ENCODE measurements around the gene GALR1. TPM values are rescaled to one million over a fixed set of nuclear protein-coding genes. Genes with fewer than 3 reads are reported as not detected.
A peak's percentile ranks its signal among the peaks of the same experiment; 100 is the strongest.

GALR1 gene
- total RNA-seq, 1 experiment from 2014 or later = 0.11 TPM

DNA sequence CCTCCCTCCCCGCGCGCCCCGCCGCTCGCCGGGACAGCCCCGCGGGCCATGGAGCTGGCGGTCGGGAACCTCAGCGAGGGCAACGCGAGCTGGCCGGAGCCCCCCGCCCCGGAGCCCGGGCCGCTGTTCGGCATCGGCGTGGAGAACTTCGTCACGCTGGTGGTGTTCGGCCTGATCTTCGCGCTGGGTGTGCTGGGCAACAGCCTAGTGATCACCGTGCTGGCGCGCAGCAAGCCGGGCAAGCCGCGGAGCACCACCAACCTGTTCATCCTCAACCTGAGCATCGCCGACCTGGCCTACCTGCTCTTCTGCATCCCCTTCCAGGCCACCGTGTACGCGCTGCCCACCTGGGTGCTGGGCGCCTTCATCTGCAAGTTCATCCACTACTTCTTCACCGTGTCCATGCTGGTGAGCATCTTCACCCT is 865 bp downstream of the GALR1 start:
- Mint-ChIP-seq H3K36me3 (peaks cover 19% of the 10 kb centered on the region), H3K27ac (no peak overlapping the region), H3K4me3 (peak overlapping the region; percentile 84), H3K4me1 (peaks cover 37% of the 10 kb centered on the region), H3K27me3 (ENCODE audit: low read depth) (peaks cover 81% of the 10 kb centered on the region), H3K9me3 (peaks cover 29% of the 10 kb centered on the region)
- POLR2A ChIA-PET = no interaction called here
- CTCF ChIA-PET = interaction anchor here (0.6 to 2.2 kb wide), 4 partner anchors 38 to 452 kb away, joined by 3 to 7 read pairs (median 4); no protein-coding TSS in a partner anchor
- TF ChIP-seq, protein P1, sequence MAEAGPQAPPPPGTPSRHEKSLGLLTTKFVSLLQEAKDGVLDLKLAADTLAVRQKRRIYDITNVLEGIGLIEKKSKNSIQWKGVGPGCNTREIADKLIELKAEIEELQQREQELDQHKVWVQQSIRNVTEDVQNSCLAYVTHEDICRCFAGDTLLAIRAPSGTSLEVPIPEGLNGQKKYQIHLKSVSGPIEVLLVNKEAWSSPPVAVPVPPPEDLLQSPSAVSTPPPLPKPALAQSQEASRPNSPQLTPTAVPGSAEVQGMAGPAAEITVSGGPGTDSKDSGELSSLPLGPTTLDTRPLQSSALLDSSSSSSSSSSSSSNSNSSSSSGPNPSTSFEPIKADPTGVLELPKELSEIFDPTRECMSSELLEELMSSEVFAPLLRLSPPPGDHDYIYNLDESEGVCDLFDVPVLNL (CRISPR knock-in tag; IDR thresholded peaks at IDR 0.05; ENCODE audit: borderline replicate concordance, low read depth) = no peak
- TF ChIP-seq, protein P2, sequence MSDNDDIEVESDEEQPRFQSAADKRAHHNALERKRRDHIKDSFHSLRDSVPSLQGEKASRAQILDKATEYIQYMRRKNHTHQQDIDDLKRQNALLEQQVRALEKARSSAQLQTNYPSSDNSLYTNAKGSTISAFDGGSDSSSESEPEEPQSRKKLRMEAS (CRISPR knock-in tag; IDR thresholded peaks at IDR 0.05) = 0 out of 2 replicates have a peak, but pooled peaks have one; percentile 21
- TF ChIP-seq ELF4 (CRISPR knock-in tag; IDR thresholded peaks at IDR 0.05; ENCODE audit: low read depth) = no peak
- peak; percentile 38 for DNase-seq (ENCODE audit: low spot score)
- peak; percentile 22 for ATAC-seq

DNA sequence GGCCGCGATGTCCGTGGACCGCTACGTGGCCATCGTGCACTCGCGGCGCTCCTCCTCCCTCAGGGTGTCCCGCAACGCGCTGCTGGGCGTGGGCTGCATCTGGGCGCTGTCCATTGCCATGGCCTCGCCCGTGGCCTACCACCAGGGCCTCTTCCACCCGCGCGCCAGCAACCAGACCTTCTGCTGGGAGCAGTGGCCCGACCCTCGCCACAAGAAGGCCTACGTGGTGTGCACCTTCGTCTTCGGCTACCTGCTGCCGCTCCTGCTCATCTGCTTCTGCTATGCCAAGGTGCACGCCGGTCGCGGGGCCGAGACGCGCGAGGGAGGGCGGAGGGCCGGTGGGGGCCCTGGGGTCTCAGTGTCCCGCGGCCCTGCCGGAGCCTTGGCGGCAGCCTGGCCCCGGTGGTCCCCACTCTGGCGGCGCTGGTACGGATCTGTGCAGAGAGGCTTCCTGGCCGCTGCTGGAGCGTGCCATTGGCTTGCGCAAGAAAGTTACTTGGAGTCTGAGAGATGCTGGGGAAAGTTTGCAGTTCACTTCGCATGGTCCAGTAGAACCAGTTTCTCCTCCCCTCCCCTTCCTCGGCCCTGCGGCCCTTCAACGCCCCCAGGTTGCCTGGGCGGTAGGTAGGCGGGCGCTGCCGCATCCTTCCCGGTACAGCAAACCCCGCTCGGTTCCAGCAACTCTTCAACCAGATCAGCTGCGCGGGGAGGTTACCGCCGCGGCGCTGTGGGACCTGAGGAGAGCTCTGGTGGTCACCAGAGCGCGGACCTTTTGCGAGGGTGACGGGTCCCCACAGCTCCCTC is 1.5 kb downstream of the GALR1 start:
- DNase-seq (ENCODE audit: low spot score) = peak; percentile 61
- ChIA-PET CTCF (interaction anchor here (0.6 to 2.2 kb wide), 3 partner anchors 39 to 364 kb away, joined by 3 to 7 read pairs (median 5); no protein-coding TSS in a partner anchor), POLR2A (no interaction called here)
- Mint-ChIP-seq H3K4me3 (peak overlapping the region; percentile 84), H3K27ac (no peak overlapping the region), H3K4me1 (peaks cover 42% of the 10 kb centered on the region), H3K27me3 (ENCODE audit: low read depth) (peaks cover 81% of the 10 kb centered on the region), H3K36me3 (peaks cover 19% of the 10 kb centered on the region), H3K9me3 (peaks cover 26% of the 10 kb centered on the region)
- peak; percentile 50 for ATAC-seq
- TF ChIP-seq TEAD4 (CRISPR knock-in tag; IDR thresholded peaks at IDR 0.05) (no peak), TCF7 (CRISPR knock-in tag; IDR thresholded peaks at IDR 0.05; ENCODE audit: low read depth) (no peak), GTF2I (CRISPR knock-in tag; conservative IDR thresholded peaks at IDR 0.05) (no peak)
- TF ChIP-seq, protein P3, sequence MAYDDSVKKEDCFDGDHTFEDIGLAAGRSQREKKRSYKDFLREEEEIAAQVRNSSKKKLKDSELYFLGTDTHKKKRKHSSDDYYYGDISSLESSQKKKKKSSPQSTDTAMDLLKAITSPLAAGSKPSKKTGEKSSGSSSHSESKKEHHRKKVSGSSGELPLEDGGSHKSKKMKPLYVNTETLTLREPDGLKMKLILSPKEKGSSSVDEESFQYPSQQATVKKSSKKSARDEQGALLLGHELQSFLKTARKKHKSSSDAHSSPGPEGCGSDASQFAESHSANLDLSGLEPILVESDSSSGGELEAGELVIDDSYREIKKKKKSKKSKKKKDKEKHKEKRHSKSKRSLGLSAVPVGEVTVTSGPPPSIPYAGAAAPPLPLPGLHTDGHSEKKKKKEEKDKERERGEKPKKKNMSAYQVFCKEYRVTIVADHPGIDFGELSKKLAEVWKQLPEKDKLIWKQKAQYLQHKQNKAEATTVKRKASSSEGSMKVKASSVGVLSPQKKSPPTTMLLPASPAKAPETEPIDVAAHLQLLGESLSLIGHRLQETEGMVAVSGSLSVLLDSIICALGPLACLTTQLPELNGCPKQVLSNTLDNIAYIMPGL (CRISPR knock-in tag; IDR thresholded peaks at IDR 0.05) = 0 out of 2 replicates have a peak, but pooled peaks have one; percentile 35

DNA sequence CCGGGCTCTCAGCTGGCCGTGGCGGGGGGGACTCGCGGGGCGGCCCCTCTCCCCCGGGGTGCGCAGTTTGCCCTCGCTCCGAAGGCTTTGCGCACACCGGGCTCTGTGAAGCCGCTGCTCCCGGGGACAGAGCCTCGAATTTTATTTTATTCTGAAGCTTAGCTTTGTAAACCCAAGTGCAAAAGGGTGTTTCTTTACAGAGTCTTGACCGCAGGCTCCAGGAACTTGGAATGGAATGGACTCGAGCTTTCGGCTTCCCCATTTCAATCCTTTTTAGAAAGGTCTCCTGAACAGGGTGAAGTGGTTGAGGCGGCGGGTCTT is 2.0 kb downstream of the GALR1 start:
- TF ChIP-seq, protein P4, sequence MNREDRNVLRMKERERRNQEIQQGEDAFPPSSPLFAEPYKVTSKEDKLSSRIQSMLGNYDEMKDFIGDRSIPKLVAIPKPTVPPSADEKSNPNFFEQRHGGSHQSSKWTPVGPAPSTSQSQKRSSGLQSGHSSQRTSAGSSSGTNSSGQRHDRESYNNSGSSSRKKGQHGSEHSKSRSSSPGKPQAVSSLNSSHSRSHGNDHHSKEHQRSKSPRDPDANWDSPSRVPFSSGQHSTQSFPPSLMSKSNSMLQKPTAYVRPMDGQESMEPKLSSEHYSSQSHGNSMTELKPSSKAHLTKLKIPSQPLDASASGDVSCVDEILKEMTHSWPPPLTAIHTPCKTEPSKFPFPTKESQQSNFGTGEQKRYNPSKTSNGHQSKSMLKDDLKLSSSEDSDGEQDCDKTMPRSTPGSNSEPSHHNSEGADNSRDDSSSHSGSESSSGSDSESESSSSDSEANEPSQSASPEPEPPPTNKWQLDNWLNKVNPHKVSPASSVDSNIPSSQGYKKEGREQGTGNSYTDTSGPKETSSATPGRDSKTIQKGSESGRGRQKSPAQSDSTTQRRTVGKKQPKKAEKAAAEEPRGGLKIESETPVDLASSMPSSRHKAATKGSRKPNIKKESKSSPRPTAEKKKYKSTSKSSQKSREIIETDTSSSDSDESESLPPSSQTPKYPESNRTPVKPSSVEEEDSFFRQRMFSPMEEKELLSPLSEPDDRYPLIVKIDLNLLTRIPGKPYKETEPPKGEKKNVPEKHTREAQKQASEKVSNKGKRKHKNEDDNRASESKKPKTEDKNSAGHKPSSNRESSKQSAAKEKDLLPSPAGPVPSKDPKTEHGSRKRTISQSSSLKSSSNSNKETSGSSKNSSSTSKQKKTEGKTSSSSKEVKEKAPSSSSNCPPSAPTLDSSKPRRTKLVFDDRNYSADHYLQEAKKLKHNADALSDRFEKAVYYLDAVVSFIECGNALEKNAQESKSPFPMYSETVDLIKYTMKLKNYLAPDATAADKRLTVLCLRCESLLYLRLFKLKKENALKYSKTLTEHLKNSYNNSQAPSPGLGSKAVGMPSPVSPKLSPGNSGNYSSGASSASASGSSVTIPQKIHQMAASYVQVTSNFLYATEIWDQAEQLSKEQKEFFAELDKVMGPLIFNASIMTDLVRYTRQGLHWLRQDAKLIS (CRISPR knock-in tag; IDR thresholded peaks at IDR 0.05; ENCODE audit: borderline replicate concordance) = no peak
- TF ChIP-seq ESRRA (CRISPR knock-in tag; IDR thresholded peaks at IDR 0.05; ENCODE audit: borderline replicate concordance) (no peak), ZNF396 (CRISPR knock-in tag; IDR thresholded peaks at IDR 0.05; ENCODE audit: borderline replicate concordance) (no peak), GTF2I (CRISPR knock-in tag; conservative IDR thresholded peaks at IDR 0.05) (no peak), MXD4 (CRISPR knock-in tag; IDR thresholded peaks at IDR 0.05; ENCODE audit: borderline replicate concordance) (no peak)
- TF ChIP-seq, protein P5, sequence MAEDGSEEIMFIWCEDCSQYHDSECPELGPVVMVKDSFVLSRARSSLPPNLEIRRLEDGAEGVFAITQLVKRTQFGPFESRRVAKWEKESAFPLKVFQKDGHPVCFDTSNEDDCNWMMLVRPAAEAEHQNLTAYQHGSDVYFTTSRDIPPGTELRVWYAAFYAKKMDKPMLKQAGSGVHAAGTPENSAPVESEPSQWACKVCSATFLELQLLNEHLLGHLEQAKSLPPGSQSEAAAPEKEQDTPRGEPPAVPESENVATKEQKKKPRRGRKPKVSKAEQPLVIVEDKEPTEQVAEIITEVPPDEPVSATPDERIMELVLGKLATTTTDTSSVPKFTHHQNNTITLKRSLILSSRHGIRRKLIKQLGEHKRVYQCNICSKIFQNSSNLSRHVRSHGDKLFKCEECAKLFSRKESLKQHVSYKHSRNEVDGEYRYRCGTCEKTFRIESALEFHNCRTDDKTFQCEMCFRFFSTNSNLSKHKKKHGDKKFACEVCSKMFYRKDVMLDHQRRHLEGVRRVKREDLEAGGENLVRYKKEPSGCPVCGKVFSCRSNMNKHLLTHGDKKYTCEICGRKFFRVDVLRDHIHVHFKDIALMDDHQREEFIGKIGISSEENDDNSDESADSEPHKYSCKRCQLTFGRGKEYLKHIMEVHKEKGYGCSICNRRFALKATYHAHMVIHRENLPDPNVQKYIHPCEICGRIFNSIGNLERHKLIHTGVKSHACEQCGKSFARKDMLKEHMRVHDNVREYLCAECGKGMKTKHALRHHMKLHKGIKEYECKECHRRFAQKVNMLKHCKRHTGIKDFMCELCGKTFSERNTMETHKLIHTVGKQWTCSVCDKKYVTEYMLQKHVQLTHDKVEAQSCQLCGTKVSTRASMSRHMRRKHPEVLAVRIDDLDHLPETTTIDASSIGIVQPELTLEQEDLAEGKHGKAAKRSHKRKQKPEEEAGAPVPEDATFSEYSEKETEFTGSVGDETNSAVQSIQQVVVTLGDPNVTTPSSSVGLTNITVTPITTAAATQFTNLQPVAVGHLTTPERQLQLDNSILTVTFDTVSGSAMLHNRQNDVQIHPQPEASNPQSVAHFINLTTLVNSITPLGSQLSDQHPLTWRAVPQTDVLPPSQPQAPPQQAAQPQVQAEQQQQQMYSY (CRISPR knock-in tag; IDR thresholded peaks at IDR 0.05) = no peak
- peaks cover 19% of the 10 kb centered on the region for H3K36me3 Mint-ChIP-seq
- peaks cover 22% of the 10 kb centered on the region for H3K9me3 Mint-ChIP-seq
- H3K27ac Mint-ChIP-seq = no peak overlapping the region
- ChIA-PET CTCF (interaction anchor here (1.0 to 1.8 kb wide), 2 partner anchors 40 to 399 kb away, joined by 4 read pairs; no protein-coding TSS in a partner anchor), POLR2A (no interaction called here)
- no peak; the same call in 1 of the 2 replicates for ATAC-seq
- H3K4me1 Mint-ChIP-seq = peaks cover 48% of the 10 kb centered on the region
- no peak for DNase-seq (ENCODE audit: low spot score)
- peak overlapping the region; percentile 16 for H3K4me3 Mint-ChIP-seq
- peaks cover 77% of the 10 kb centered on the region for H3K27me3 Mint-ChIP-seq (ENCODE audit: low read depth)
